Glutamatergic neuron (in vitro differentiated cells): ENCODE data around the gene MELK. TPM values are rescaled to one million over a fixed set of nuclear protein-coding genes. Genes with fewer than 3 reads are reported as not detected.

Experiments used
- DNase-seq: peaks from one replicate; pipeline ENCODE4 v3.0.0; 2022
- H3K27ac Mint-ChIP-seq: one replicate; pipeline ENCODE4 v1.8.0; 2020; ENCODE audit warnings: mild to moderate bottlenecking, mixed read lengths, inconsistent platforms; ENCODE audit not compliant: unreplicated experiment
- H3K27me3 Mint-ChIP-seq: one replicate; pipeline ENCODE4 v1.8.0; 2020; ENCODE audit warnings: mild to moderate bottlenecking, moderate library complexity, mixed read lengths, inconsistent platforms; ENCODE audit not compliant: unreplicated experiment
- H3K36me3 Mint-ChIP-seq: one replicate; pipeline ENCODE4 v1.8.0; 2020; ENCODE audit warnings: mild to moderate bottlenecking, mixed read lengths, inconsistent platforms; ENCODE audit not compliant: unreplicated experiment
- H3K4me1 Mint-ChIP-seq: one replicate; pipeline ENCODE4 v1.8.0; 2020; ENCODE audit warnings: mild to moderate bottlenecking, low read depth, mixed read lengths, inconsistent platforms; ENCODE audit not compliant: unreplicated experiment
- H3K4me3 Mint-ChIP-seq: one replicate; pipeline ENCODE4 v1.8.0; 2020; ENCODE audit warnings: mild to moderate bottlenecking, mixed read lengths, inconsistent platforms; ENCODE audit not compliant: unreplicated experiment
- H3K9me3 Mint-ChIP-seq: one replicate; pipeline ENCODE4 v1.8.0; 2020; ENCODE audit warnings: mild to moderate bottlenecking, moderate library complexity, mixed read lengths, inconsistent platforms; ENCODE audit not compliant: unreplicated experiment
- total RNA-seq: library from RNA; stranded (reverse); fragmentation: NEBNext Ultra II Directional; extraction: Animal tissue kit (Norgen Biotek cat#: 25700); gene quantifications from one replicate; pipeline ENCODE4 v1.2.1, GENCODE V29; 2021; ENCODE audit not compliant: unreplicated experiment
- TF ChIP-seq, protein P1 (sequence below): fragments of 200-600 bp; sonication (generic); IDR thresholded peaks from one replicate; pipeline ENCODE4 v1.5.0; 2021; ENCODE audit not compliant: partially characterized antibody, unreplicated experiment

The MELK gene
- total RNA-seq, 1 donor from 2014 or later: 7.2 TPM

GRCh38 chr9:36623280-36623679 lies 50.6 kb downstream of the MELK start:
- Mint-ChIP-seq H3K27me3 (no peaks in the 10 kb centered on the region), H3K36me3 (no peaks in the 10 kb centered on the region), H3K27ac (no peak overlapping the region), H3K4me3 (no peak overlapping the region), H3K4me1 (no peaks in the 10 kb centered on the region), H3K9me3 (no peaks in the 10 kb centered on the region)
- no peak for DNase-seq
- TF ChIP-seq, protein P1, sequence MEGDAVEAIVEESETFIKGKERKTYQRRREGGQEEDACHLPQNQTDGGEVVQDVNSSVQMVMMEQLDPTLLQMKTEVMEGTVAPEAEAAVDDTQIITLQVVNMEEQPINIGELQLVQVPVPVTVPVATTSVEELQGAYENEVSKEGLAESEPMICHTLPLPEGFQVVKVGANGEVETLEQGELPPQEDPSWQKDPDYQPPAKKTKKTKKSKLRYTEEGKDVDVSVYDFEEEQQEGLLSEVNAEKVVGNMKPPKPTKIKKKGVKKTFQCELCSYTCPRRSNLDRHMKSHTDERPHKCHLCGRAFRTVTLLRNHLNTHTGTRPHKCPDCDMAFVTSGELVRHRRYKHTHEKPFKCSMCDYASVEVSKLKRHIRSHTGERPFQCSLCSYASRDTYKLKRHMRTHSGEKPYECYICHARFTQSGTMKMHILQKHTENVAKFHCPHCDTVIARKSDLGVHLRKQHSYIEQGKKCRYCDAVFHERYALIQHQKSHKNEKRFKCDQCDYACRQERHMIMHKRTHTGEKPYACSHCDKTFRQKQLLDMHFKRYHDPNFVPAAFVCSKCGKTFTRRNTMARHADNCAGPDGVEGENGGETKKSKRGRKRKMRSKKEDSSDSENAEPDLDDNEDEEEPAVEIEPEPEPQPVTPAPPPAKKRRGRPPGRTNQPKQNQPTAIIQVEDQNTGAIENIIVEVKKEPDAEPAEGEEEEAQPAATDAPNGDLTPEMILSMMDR: no peak

GRCh38 chr9:36625006-36625615 lies 52.4 kb downstream of the MELK start:
- H3K27me3 Mint-ChIP-seq: no peaks in the 10 kb centered on the region
- no peaks in the 10 kb centered on the region for H3K9me3 Mint-ChIP-seq
- no peak for DNase-seq
- TF ChIP-seq, protein P1: no peak
- H3K4me3 Mint-ChIP-seq: no peak overlapping the region
- no peak overlapping the region for H3K27ac Mint-ChIP-seq
- H3K4me1 Mint-ChIP-seq: no peaks in the 10 kb centered on the region
- H3K36me3 Mint-ChIP-seq: no peaks in the 10 kb centered on the region

DNA sequence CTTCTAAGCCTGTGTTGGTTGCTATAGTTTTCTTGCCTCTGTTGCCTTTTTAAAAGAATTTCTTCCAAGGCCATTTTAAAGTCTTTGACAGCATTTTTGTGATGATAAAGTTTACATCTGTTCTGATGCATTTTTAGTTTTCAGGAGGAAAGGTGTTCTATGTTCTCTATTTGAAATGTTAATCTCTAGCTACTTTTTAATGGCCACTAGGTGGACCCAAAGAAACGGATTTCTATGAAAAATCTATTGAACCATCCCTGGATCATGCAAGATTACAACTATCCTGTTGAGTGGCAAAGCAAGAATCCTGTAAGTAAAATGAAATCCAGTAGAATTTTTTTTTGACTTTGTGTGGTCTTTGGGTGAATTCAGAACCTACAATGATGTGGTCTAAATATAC lies 60.2 kb downstream of the MELK start:
- Mint-ChIP-seq H3K9me3 (peaks cover 1% of the 10 kb centered on the region), H3K4me1 (no peaks in the 10 kb centered on the region), H3K27me3 (no peaks in the 10 kb centered on the region), H3K27ac (no peak overlapping the region), H3K36me3 (no peaks in the 10 kb centered on the region), H3K4me3 (no peak overlapping the region)
- TF ChIP-seq, protein P1: peak; percentile 67
- DNase-seq: no peak

DNA sequence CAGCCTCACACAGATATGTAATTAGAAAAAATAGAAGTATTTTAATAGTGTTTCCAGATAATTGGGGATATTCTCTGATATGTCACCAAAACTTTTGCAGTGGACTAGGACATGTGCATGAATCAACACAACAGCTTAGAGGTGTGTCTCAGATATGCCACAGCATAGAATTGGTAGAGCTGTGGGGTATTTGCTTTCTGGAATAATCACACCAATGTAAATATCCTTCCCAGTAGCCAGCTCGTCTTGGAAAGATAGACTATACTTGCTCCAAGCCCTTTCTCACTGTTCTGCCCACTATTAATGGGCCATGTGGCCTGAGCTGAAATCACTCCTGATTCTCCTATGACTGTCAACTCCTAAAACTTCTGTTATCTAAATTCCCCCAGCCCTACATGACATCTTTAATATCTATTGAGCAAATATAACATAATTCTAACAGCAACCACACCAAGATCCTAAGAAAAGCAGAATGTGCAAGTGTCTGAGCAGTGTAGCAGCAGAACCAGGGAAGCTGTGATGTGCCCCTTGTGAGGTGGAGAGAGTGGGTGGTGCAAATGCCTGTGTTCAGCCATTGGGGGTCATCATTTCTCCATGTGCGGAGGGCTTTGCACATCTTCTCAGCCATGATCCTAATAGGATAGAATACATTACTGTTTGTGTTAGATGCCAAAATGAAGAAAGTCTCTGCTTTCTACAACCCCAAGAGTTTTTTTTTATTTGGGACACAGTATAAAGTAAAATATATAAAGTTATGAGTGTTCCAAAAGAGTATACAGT lies 65.0 kb downstream of the MELK start:
- H3K27ac Mint-ChIP-seq: no peak overlapping the region
- H3K4me3 Mint-ChIP-seq: no peak overlapping the region
- H3K27me3 Mint-ChIP-seq: no peaks in the 10 kb centered on the region
- peaks cover 1% of the 10 kb centered on the region for H3K9me3 Mint-ChIP-seq
- peak; percentile 50 for DNase-seq
- TF ChIP-seq, protein P1: no peak
- no peaks in the 10 kb centered on the region for H3K36me3 Mint-ChIP-seq
- no peaks in the 10 kb centered on the region for H3K4me1 Mint-ChIP-seq

GRCh38 chr9:36640771-36641381 lies 68.2 kb downstream of the MELK start:
- TF ChIP-seq, protein P1: no peak
- Mint-ChIP-seq H3K27ac (no peak overlapping the region), H3K4me1 (no peaks in the 10 kb centered on the region), H3K36me3 (no peaks in the 10 kb centered on the region), H3K27me3 (no peaks in the 10 kb centered on the region), H3K9me3 (peaks cover 1% of the 10 kb centered on the region), H3K4me3 (no peak overlapping the region)
- DNase-seq: no peak
